ENCODE results near the gene MICU2.

MICU2 gene

GRCh38 chr13:21637296-21637695 is 33.3 kb upstream of the MICU2 start:
- Histone ChIP-seq H3K4me2 (peak overlapping the region; percentile 33; the same call in 1 of the 2 replicates), H3K27me3 (ENCODE audit: insufficient read depth, low read depth) (no peaks in the 10 kb centered on the region), H3K36me3 (ENCODE audit: insufficient read depth) (no peaks in the 10 kb centered on the region), H2AFZ (ENCODE audit: low read depth) (peak overlapping the region; percentile 34; the same call in 1 of the 2 replicates), H3K9ac (no peak overlapping the region), H3K4me1 (ENCODE audit: low read depth, poor library complexity, severe bottlenecking) (peaks cover 16% of the 10 kb centered on the region), H4K20me1 (ENCODE audit: insufficient read depth) (no peaks in the 10 kb centered on the region), H3K79me2 (ENCODE audit: insufficient read depth, low read depth) (no peaks in the 10 kb centered on the region), H3K4me3 (IDR thresholded peaks at IDR 0.05; ENCODE audit: insufficient read depth, low read depth, low read length) (no peak overlapping the region), H3K27ac (no peak overlapping the region)
- no peak for TF ChIP-seq CTCF (conservative IDR thresholded peaks at IDR 0.05; ENCODE audit: low read depth, low read length)

GRCh38 chr13:21636656-21637055 is 32.7 kb upstream of the MICU2 start:
- no peaks in the 10 kb centered on the region for H4K20me1 ChIP-seq (ENCODE audit: insufficient read depth)
- no peak for TF ChIP-seq CTCF (conservative IDR thresholded peaks at IDR 0.05; ENCODE audit: low read depth, low read length)
- H3K9ac ChIP-seq = no peak overlapping the region
- H3K79me2 ChIP-seq (ENCODE audit: insufficient read depth, low read depth) = no peaks in the 10 kb centered on the region
- H3K4me2 ChIP-seq = 0 out of 2 replicates have a peak overlapping the region, but pooled peaks have one; percentile 13
- peaks cover 16% of the 10 kb centered on the region for H3K4me1 ChIP-seq (ENCODE audit: low read depth, poor library complexity, severe bottlenecking)
- H3K27ac ChIP-seq = no peak overlapping the region
- no peak overlapping the region for H3K4me3 ChIP-seq (IDR thresholded peaks at IDR 0.05; ENCODE audit: insufficient read depth, low read depth, low read length)
- H3K36me3 ChIP-seq (ENCODE audit: insufficient read depth) = no peaks in the 10 kb centered on the region
- H3K27me3 ChIP-seq (ENCODE audit: insufficient read depth, low read depth) = no peaks in the 10 kb centered on the region
- H2AFZ ChIP-seq (ENCODE audit: low read depth) = no peak overlapping the region; the same call in 1 of the 2 replicates

GRCh38 chr13:21632196-21632595 is 28.2 kb upstream of the MICU2 start:
- no peaks in the 10 kb centered on the region for H3K27me3 ChIP-seq (ENCODE audit: insufficient read depth, low read depth)
- H3K4me1 ChIP-seq (ENCODE audit: low read depth, poor library complexity, severe bottlenecking) = peaks cover 6% of the 10 kb centered on the region
- no peaks in the 10 kb centered on the region for H3K79me2 ChIP-seq (ENCODE audit: insufficient read depth, low read depth)
- TF ChIP-seq CTCF (conservative IDR thresholded peaks at IDR 0.05; ENCODE audit: low read depth, low read length) = no peak
- no peak overlapping the region for H3K27ac ChIP-seq
- no peak overlapping the region for H3K4me2 ChIP-seq
- no peaks in the 10 kb centered on the region for H4K20me1 ChIP-seq (ENCODE audit: insufficient read depth)
- H3K4me3 ChIP-seq (IDR thresholded peaks at IDR 0.05; ENCODE audit: insufficient read depth, low read depth, low read length) = no peak overlapping the region
- no peak overlapping the region for H3K9ac ChIP-seq
- H3K36me3 ChIP-seq (ENCODE audit: insufficient read depth) = no peaks in the 10 kb centered on the region
- H2AFZ ChIP-seq (ENCODE audit: low read depth) = no peak overlapping the region

- Histone ChIP-seq H3K79me2 (ENCODE audit: insufficient read depth, low read depth) (no peaks in the 10 kb centered on the region), H3K4me3 (IDR thresholded peaks at IDR 0.05; ENCODE audit: insufficient read depth, low read depth, low read length) (no peak overlapping the region), H3K4me1 (ENCODE audit: low read depth, poor library complexity, severe bottlenecking) (no peaks in the 10 kb centered on the region), H3K27ac (no peak overlapping the region), H3K9ac (no peak overlapping the region), H3K27me3 (ENCODE audit: insufficient read depth, low read depth) (no peaks in the 10 kb centered on the region), H3K36me3 (ENCODE audit: insufficient read depth) (no peaks in the 10 kb centered on the region), H3K4me2 (peak overlapping the region; percentile 46; the same call in 1 of the 2 replicates), H2AFZ (ENCODE audit: low read depth) (peak overlapping the region; percentile 53), H4K20me1 (ENCODE audit: insufficient read depth) (no peaks in the 10 kb centered on the region)
- peak; percentile 55 for TF ChIP-seq CTCF (conservative IDR thresholded peaks at IDR 0.05; ENCODE audit: low read depth, low read length)
Observed at GRCh38 chr13:21625366-21625765, 21.4 kb upstream of the MICU2 start.

Measured in KMS-11 (cell line).